CD4-positive, alpha-beta T cell treated with Interleukin-2 at 100 ng/mL for 4 hours (primary cell): ENCODE results near the gene C7.
"Not testable (repeated sequence)": the region's sequence is repeated elsewhere in the genome, so short reads cannot be mapped to it uniquely, and the experiment has no call there.

Experiments used
- DNase-seq: peaks from one replicate; pipeline ENCODE4 v3.0.0-alpha.2; 2020; ENCODE audit warnings: low spot score

The C7 gene

GRCh38 chr5:40991168-40991980 is 82.1 kb downstream of the C7 start:
- no peak for DNase-seq

GRCh38 chr5:40991981-40992559 is 82.8 kb downstream of the C7 start:
- DNase-seq: no peak

- DNase-seq: no peak
These were observed 86.7 kb downstream of the C7 start for GRCh38 chr5:40995801-40996586.

- no peak for DNase-seq
These were observed 89.8 kb downstream of the C7 start for GRCh38 chr5:40999142-40999541.

GRCh38 chr5:40999966-41000365 is 90.7 kb downstream of the C7 start:
- no peak for DNase-seq

- no peak for DNase-seq
These were observed 94.5 kb downstream of the C7 start for GRCh38 chr5:41003670-41004376.

- no peak for DNase-seq
These were observed 95.6 kb downstream of the C7 start for GRCh38 chr5:41004931-41005330.

- no peak for DNase-seq
These were observed 99.9 kb downstream of the C7 start for GRCh38 chr5:41009232-41009631.

- DNase-seq: no peak
These were observed 101.3 kb downstream of the C7 start for GRCh38 chr5:41010572-41010971.

GRCh38 chr5:41012318-41012717 is 103.0 kb downstream of the C7 start:
- no peak for DNase-seq

GRCh38 chr5:41022600-41022999 is 113.3 kb downstream of the C7 start:
- DNase-seq: not testable (repeated sequence)
